HG02943 (cell line): Measurements from ENCODE around the gene ZFHX3.

Experiments
- ATAC-seq: cut with Tn5 transposase; IDR thresholded peaks from one replicate; pipeline ENCODE4 v1.9.1; 2021; ENCODE audit warnings: mild to moderate bottlenecking, low read depth, moderate library complexity; ENCODE audit not compliant: unreplicated experiment

The ZFHX3 gene

DNA sequence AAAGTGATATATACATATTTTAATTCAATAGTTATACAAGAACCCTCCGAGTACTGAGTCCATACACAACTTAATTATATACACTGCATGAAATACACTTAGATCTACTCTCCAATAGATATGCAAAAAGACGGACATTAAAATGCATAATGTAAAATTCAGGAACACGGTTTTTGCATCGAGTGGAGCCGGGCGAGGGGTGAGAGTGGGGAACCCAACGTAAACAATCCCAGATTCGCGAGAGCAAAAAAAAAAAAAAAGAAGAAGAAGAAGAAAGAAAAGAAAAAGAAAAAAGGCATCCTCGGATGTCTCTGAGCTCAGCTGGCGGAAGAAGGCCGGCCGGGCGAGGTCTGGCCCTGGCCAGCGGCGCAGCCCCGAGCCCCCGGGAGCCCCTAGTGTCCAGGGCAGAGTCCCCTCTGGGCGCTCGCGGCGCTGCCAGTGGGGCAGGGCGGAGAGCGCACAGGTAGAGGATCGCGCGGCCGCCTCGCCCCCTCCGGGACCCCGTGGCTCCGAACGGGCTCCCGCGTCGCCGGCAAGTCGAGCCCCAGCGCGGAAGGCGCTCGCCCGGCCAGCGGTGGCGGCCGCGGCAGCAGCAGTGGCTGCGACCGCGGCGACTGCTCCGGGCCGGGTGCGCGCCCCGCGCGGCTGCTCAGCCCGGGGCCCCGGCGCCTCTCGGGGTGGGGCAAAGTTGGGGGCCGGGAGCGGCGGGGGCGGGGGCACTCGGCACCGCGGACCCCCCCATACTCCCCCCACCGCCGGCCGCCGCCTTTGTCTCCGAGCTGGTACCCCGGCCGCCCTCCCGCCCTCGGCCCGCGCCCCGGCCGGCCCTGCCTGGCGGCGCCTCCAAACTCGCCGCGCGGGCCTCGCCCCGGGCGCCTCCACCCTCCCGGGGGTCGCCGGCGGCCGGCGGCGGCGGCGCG is 9.6 kb upstream of the ZFHX3 start:
- peak; percentile 33 for ATAC-seq

DNA sequence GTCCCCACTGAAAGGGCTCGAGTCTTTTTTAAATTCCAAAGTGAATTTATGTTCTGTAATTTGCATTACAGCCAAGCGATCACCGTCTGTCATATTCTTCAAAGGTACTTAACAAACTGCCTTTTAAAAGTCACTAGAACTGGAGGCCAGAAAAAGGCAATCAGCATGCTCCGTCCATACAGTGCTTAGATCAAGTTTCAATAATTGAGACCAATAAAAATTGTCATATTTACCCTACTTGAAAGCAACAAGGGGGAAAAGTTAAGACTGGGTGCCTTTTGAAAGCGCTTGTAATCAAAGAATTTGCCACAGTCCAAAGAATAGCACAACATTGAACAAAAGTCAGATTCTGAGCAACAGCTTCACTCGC is 9.0 kb upstream of the ZFHX3 start:
- ATAC-seq: no peak

DNA sequence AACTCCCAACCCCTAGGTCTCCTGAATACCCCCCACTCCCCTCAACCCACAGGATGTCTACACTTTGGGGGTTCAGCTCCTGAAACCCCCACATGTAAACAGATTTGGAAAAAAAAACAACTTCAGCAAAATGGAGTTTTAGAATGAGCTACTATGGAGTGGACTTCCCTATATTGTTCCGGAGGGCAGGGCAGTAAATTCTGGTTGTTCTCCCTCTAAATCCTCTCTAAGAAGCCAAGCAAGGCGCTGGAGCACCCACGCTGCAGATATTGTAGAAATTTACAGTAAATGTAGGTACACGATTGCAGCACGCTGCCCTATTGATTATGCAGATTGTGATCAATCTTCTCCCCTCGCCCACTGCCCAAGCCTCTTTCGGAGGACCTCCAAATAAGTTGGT is 8.5 kb upstream of the ZFHX3 start:
- ATAC-seq: no peak

DNA sequence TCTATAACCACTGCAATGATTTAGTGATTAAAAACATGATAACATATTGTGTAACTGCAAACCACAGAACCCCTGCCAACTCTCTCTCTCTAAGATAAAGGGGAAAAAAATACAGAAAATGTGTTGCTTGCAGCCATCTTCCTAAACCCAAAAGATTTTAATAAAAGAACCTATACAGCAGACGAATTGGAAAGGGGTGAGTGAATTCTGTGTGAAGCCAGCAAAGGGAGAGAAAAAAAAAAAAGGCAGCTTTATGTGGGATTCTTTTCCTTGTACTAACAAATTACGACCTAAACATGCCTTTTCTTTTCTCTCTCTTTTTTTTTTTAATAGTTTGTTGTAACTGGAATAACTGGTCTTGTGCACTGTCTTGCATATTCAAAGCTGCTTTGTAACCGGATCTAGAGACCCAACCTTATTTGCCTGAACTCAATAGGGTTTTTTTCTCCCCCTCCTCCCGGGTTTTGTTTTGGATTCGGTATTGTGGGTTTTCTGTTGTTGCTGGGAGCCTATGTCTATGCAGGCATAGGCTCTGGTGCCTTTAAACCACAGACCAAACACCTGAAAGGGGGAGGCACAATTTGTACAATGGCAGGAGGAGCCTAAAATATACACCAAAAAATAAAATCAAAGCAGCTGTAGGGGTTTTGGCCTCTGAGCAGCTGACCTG is 7.0 kb upstream of the ZFHX3 start:
- ATAC-seq: no peak

DNA sequence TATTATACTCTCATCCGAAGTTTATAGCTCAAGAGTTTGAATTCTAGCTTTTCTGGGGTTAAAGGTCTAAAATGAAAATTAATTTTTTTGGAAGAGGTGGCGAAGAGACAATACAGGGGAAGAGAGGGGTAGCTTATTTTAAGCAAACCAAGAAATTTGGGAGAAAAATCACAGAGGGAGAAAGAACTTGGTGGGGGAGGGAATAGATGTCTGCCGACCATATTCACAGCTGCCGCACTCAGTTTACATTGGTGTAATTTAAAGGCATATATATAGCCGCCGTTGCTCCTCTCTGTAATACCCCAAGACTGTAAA is 6.5 kb upstream of the ZFHX3 start:
- no peak for ATAC-seq

DNA sequence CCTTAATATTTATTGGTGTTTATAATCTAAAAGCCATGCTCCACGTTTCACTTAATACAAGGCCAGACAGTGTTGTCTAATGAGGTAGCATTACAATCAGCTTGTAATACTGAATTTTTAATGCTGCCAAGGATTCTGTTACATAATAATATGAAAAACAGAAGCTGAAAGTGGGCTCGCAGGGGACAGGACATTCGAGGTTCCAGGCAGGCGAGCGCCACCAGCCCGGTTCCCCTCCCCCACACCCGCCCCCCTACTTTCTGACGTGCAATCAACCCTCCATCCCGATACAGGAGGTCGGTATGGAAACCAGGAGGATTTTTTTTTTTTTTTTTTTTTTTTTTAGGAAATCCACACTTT is 6.2 kb upstream of the ZFHX3 start:
- ATAC-seq: no peak

DNA sequence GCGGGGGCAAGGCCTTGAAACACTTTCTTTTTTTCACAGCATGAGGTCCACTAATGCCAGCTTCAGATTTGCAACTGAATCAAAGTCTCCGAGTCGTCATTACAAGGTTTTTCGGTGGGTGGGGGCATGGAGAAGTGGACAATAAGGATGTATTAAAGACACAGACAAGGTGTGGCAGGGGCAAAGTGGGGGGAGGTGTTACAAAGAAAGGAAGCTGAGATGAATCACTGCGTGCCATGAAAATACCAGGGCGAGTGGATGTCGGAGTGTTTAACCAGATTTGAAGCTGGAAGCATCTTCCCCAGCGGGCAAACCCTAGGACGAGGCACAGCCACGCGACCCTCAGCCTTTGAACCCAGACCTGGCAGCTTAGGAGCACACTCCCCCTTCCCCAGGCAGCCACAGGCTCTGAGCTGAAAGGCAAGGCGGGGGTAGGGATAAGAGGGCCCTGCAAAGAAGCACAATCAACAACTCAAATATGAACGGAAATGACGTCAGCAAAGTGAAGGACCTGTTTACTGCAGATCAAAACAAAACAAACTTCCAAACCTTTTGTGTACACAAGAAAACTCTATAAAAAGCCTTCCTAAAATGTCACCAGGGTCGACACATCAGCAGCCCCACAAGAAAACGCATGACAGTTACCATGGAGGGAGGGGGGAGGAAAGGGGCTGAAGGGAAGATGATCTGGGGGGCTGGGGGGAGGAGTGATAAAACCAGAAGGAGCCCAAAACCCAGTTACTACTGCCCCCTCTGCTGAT is 5.6 kb upstream of the ZFHX3 start:
- ATAC-seq: no peak

DNA sequence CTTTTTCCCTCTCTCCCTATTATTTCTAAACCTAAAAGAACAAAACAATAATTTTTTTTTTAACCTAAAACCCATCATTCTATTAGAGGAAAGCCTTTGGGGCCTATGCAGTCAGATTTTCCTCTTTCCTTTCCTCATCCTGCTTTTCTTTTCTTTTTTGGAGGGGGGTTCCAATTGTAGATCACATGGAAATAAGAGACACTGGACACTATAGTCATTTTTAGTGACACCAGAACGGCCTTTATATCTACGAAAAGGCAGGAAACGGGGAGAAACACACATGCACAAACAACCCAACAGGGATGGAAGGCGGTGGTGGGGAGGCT is 5.1 kb upstream of the ZFHX3 start:
- no peak for ATAC-seq

DNA sequence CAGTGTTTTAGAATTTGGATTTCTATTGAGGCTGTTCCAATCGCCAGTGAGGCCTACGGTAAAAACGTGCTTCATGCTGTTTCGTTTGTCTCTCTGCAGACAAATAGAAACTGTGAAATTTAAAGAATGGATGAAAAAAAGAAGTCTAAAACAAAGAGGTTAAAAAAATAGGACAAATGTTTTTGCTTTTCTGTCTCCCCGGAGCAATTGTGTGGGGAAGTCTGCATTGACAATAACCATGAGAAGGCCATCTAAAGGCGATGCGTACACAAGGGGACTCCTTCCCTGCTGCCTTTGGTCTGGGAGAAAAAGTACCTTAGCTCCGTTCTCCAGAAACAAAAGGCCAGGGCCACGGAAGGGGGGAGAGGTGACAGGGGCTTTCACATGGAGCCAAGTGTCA is 4.6 kb upstream of the ZFHX3 start:
- ATAC-seq: no peak

DNA sequence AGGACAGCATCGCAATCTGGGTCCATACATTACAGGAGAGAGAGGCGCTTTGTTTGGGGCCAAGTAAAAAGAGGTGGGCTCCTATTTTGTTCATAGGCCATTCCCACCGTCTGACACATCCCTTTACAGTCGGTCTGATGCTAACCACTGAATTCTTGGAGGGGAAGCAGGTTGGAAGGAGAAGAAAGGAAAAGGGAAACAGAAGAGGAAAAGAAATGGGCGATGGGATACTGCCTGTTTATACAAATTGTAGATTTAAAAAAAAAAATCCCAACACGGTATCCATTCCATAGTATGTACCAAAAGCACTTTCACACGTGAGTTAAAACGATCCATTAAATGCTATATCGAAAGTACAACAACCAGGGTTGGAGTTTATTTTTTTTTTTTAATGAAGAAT is 4.0 kb upstream of the ZFHX3 start:
- no peak for ATAC-seq

DNA sequence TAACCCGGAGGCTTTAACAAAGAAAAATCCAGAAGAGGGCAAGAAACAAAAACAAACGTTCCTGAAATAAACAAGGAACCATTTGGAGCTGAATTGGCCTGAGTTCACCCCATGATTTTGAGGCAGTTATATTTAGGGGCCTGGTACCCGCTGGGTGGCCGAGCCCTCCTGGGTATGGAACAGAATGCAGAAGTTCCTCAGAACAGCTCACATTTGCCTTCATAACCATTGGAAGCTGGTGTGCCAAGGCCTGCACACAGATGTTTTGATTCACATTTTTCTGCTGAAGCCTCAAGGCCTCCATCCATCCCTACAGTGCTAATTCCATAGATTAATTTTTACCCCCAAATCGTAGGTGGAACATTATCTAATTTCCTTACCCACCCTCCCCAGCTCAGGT is 3.3 kb upstream of the ZFHX3 start:
- ATAC-seq: no peak

DNA sequence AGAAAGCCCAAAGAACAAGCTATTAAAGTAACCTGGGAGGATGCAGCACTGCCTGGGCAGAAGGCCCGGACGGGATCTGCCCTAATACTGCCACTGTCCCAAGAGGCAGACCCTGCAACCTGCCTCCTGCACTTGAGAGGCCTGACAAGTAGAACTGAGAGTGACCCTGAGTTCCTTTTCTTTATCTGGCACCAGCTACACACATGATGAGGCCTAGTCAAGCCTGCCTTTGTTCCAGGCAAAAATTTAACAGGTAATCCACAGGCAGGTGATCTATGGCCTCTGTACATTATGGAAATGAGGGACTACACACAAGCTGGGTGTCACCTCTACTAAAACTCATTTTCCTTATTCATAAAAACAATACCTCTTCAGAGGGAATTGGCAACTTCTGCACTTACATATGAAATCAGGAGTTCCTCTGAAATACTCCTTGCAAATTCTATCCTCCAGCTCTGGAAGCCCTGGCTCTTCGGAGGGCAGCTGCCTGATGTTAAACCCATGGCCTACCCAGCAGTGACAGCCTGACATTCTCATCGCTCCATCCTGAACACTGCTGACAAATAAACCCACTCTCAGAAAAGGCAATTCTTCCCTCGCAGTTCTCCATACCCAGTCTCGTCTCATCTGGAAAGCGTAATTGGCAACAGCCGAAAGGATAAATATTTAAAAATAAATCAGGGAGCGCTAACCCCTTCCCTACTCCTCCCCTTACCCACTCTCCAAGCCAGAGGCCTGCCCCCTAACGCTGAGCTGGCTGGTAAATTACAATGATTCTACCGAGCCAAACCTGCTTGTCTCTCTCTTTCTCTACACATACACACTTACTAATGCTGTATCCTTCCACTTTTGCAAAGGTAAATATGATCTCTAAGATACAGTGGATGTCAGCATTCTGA is 2.5 kb upstream of the ZFHX3 start:
- no peak for ATAC-seq

DNA sequence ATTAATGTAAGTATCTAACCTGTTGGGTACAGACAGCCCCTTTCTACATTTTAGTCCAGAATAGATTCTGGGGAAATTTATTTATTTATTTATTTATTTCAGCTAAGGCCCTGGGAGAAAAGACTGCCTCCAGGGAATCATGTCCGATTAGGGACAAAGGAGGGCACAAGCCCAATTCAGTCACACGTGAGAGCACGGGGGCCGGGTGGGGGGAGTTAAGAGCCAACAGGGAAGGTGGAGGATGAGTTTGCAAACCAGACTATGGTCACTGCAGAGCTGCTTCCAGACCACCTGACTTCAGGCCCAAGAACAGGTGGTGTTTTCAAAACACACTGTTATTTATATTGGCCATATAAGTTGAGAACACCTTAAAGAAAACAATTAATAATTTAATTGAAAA is 1.6 kb upstream of the ZFHX3 start:
- no peak for ATAC-seq

DNA sequence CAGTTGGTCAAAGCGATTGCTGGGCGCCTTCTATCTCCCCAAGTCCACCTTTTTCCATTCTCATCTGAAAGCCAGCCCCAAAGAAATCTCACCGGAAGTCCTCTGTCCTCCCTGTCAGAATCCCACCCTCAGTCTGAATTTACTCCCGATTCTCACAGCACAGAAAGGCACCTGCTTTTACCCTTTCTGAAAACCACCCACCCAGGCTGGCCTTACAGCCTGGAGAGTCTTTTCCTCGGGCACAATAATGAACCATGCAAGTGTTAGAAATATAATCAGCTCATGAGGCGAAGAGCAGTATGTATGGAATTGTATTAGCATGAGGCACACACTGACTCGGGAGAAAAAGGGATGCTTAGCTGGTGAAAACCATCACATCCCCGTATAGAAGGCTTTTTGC is 1.2 kb upstream of the ZFHX3 start:
- no peak for ATAC-seq

DNA sequence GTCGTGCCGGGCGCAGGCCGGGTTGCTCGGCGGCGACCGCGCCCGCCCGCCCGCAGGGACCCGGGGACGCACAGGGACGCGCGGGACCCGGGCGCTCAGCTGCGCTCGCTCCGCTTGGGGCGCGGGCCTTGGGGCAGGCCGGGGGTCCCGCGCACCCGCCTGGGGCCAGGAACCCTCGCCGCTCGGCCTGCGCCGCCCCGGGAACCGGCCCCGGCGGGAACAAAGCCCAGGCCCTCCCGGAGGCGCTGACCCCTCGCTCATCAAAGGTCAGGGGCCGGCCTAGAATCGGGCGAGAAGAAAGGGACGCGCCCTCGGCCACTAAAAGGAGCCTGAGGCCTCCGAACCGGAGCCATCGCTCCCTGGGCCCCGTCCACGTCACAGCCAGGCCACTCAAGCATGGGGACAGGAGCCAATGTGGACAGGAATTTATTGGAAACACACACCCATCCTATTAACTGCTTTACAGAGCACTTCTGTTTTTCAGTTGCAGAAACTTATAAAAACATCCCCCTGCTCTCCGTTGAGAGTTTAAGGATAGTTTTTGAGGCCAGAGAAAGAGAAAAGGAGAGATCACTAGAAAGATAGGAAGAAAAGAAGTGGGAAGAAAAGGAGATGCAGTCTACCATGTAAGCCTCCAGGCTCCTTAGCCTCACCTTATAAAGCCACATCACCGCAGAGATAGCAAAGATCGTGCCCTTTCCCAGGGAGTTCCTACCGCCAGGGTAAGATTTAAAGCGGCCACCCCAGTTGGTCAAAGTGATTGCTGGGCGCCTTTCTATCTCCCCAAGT is 558 bp upstream of the ZFHX3 start:
- ATAC-seq: no peak

DNA sequence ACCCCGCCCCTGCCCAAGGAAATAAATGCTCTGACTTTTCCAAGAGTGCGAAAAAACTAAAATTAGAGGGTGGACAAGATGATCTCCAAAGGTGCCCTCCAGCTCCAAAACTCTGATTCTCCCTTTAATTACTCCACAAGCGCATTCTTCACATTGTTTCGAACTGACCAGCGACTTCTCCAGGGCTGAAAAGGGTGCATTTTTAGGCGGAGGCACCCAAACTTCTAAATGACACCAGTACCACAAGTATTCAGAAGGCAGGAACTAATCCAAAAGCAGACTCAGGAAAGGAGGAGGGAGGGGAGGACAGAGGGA is 750 bp downstream of the ZFHX3 start:
- no peak for ATAC-seq

DNA sequence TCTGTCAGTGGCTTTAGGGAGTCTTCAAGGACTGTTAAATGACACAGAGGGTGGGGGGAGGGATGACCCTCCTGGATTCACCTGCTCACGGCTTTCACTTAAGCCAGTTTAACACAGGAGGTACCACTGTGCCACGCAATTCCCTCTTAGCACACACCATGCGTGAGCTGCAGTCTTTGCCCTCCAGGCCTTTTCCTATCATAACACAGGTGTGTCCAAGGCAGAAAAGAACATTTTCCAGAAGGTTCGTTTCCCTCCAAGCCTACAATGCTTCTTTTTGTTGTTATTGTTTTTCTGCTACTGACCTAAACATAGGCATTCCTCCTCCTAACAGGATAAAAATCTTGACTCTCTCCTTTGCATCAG is 1.1 kb downstream of the ZFHX3 start:
- no peak for ATAC-seq

DNA sequence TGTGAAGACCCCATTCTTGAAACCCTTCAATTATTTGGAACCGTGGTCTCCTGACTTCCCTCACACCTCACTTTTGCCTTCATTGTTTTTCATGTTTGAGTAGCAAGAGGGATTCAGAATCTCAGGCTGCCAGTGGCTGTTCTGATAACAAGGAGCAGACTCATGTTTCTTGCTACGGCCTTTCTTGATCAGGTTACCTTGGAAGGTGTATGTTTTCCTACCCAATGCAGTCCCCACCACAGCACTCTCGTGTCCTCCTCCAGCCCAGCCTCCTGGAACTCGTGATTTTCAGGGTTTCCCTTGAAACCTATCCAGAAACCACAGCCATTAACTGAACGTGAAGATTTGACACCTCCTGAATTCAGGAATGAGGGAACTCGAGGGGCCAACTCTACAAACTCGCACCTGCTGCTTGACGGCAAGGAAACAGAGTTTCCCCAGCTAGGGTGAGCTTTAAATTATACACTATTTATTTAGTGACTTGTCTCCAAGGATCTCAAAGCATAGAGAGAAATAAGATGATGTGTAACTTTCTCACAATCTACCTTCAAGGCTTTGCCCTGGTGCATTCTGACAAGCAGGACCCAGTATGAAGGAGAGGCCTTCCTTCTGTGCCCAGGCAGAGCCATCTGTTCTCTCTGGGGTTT is 1.6 kb downstream of the ZFHX3 start:
- ATAC-seq: no peak

DNA sequence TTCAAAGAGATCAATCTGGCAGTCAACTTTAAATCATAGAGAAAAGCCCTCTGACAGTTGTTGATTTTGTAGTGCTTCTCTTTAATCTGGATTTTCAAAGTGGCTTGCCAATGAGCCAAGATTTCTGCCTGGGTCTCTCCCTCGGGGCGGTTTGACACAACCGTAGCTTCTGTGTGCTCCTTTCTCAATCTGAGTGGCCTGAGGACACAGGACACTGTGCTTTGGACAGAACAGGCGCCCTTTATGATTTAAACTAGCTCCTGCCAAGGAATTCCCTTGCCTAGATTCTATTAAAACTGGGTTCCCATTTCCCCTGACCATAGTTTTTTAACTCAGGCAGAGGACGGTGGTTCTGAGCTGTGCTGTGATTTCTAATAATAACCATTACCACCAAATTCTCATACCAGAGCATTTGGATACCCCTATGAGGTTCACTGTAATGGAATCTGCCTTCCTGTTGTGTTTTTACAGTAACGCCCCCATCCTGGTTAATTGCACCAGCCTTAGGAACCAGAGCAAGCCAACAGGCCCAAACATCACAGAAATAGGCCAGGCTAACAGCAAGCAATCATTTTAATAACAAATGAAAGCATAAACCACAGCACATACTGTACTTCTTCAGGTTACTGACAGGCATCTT is 4.0 kb downstream of the ZFHX3 start:
- ATAC-seq: no peak
